Measurements from ENCODE around the gene GOLGA6A.
A peak's percentile ranks its signal among the peaks of the same experiment; 100 is the strongest.

Gene GOLGA6A

GRCh38 chr15:74037171-74038117 lies 44.9 kb downstream of the GOLGA6A start:
- DNase-seq, result no peak

GRCh38 chr15:74036271-74037170 lies 45.8 kb downstream of the GOLGA6A start:
- peak in 29 of 56 donors; percentile 1 to 59 (median 24) for DNase-seq

- DNase-seq, result no peak
Measured at GRCh38 chr15:74035121-74036017, 47.0 kb downstream of the GOLGA6A start.

GRCh38 chr15:74034206-74034755 lies 48.1 kb downstream of the GOLGA6A start:
- DNase-seq, result no peak

GRCh38 chr15:74032606-74033561 lies 49.5 kb downstream of the GOLGA6A start:
- DNase-seq, result no peak

GRCh38 chr15:74032046-74032445 lies 50.3 kb downstream of the GOLGA6A start:
- no peak for DNase-seq

- no peak for DNase-seq
Measured at GRCh38 chr15:74028646-74029045, 53.7 kb downstream of the GOLGA6A start.

GRCh38 chr15:74027688-74028087 lies 54.7 kb downstream of the GOLGA6A start:
- DNase-seq, result no peak

- no peak for DNase-seq
Measured at GRCh38 chr15:74025436-74025835, 56.9 kb downstream of the GOLGA6A start.

- DNase-seq, result no peak
Measured at GRCh38 chr15:74024687-74025086, 57.7 kb downstream of the GOLGA6A start.

GRCh38 chr15:74022706-74023470 lies 59.5 kb downstream of the GOLGA6A start:
- no peak for DNase-seq
